Endometrial microvascular endothelial cells (primary cell): Measurements from ENCODE around the gene LY6G6F. TPM values are rescaled to one million over a fixed set of nuclear protein-coding genes. Genes with fewer than 3 reads are reported as not detected.

Experiments used
- in situ Hi-C: cut with HindIII; loops from 2 replicates; pipeline ENCODE4 v1.10.0; 2017; ENCODE audit warnings: low sequenced_read_pairs, low pct_unique_long_range_greater_than_20kb; ENCODE audit errors: inconsistent ontology term
- total RNA-seq: library from RNA; depleted of rRNA; stranded (reverse); fragments of >200 nt; gene quantifications from one replicate; pipeline ENCODE4 v1.2.3, GENCODE V29; 2015; ENCODE audit errors: inconsistent ontology term

The LY6G6F gene
- not detected for total RNA-seq

- in situ Hi-C loops: no loop called here
These were observed at the start of gene LY6G6F for GRCh38 chr6:31706599-31706998. Gene LY6G6F (plus strand): TSS chr6:31706866. CDS start chr6:31706907, 41 bp downstream.

GRCh38 chr6:31657406-31658157 lies 49.1 kb upstream of the LY6G6F start:
- in situ Hi-C loops: no loop called here

DNA sequence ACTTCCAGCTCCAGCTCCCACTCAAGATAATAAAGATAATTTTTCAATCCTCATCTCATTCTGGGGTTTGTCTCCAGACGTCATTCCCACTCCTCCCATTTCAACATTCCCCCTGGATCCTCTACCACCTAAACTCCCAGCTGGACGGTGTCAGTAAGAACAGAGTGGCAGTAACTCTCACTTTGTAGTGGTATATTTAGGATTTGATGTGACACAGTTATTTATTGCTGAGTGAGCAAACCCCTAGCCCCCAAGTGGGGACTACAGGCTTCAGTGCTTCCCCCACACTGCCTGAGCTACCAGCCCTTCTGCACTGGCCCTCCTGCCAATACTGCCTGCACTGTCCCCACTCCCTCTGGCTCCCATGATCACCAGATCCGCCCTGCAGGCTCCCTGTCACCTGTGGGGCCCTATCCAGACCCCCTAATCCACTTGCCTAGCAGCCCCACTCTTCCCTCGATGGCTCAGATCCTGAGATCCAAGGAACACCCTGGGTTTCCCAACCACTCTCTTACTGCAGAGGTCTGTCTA lies 48.4 kb upstream of the LY6G6F start:
- in situ Hi-C loops: no loop called here

DNA sequence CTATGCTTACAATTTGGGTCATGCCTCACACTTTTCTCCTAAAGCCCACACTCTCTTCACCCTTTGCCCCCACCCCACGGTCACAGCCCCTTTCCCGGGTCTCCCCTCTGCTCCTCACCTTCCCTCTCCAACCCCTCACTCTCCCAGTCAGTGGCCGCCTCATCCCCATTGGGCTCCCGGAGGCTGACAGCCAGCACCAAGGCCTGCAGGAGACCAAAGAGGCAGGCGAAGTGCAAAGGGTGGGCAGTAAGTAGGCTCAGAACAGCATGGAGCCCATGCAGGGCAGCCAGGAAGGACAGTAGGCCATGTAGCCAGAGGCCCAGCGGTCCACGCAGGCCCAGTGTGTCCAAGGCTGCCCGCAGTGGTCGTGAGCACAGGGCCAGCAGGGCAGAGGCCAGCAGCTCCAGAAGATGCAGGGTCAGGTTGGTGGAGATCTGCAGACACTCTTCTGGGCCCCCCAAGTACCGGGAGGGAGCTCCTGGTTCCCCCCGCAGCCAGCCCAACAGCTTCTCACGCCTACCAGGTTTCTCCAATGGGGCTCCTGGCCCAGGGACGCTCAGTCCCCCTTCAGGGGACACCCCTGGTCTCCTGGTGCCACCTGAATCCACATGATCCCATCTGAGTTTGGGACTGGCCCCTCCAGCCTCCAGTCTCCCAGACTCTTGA lies 47.5 kb upstream of the LY6G6F start:
- in situ Hi-C loops: no loop called here

DNA sequence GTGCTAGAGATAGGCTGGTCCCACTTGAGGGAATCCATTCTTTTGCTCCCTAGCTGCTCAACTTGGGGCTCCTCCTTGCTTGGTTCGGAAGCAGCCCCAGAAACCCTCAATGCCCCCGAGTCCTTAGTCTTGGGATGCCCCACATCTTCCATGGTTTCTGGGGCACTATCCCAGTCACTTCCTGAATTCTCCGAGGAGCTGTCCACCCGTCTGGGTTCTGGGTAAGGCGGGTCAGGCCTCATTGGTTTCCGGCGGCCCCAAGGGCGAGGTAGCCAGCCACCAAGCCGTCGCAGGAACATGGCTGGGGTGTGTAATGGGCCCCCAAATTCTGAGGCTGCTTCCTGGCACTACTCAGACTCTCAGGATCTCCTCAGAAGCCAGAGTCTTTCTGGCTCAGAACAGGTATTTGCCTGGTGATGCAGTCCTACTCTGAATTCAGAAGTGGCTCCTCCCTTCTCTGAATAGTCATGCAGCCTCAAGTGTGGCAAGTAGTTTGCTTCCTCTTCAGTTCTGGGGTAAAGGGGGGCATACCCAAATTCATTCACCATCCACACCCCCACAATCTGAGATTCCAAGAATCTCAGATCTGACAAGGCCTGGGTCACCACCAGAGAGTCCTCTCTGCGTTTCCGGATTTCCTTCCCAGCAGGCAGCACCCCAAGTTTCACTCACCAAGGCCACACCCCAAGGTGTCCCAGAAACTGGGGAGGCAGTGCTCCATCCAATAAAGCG lies 46.9 kb upstream of the LY6G6F start:
- in situ Hi-C loops: no loop called here

- in situ Hi-C loops: no loop called here
These were observed 46.0 kb upstream of the LY6G6F start, which contains the start of gene C6orf47 for GRCh38 chr6:31660381-31661261. Gene C6orf47 (minus strand): TSS chr6:31660778. CDS start chr6:31659947, 831 bp downstream.

GRCh38 chr6:31661262-31662123 lies 45.2 kb upstream of the LY6G6F start:
- in situ Hi-C loops: no loop called here

DNA sequence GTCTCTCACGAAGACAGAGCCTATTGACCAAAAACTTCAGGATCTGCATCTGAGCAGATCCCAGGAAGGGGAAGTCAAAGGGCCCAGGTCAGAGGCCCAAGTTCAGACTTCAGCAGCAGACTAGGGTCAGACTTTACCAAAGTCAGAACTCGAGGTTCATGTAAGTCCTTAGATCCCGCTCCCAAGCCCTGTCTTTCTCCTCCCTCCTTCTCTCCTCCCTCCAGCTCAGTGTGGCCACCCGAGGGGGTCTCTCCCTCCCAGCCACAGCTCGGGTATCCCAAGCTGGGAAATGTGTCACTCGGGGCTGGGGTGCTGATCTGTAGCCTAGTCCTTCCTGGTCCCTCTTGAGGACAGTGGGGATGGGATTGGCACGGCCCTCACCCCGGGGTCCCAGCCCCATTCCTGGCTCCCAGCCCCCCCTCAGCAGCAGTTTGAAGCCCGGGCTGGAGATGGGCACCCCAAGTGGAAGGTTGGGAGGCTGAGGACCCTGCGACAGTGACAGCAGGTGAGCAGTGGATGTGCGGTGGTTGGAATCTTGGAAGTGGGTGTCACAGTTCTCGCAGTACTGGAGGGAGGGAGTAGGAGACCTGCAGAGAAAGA lies 44.4 kb upstream of the LY6G6F start:
- in situ Hi-C loops: no loop called here

- in situ Hi-C loops: no loop called here
These were observed 43.3 kb upstream of the LY6G6F start for GRCh38 chr6:31663126-31663960.

DNA sequence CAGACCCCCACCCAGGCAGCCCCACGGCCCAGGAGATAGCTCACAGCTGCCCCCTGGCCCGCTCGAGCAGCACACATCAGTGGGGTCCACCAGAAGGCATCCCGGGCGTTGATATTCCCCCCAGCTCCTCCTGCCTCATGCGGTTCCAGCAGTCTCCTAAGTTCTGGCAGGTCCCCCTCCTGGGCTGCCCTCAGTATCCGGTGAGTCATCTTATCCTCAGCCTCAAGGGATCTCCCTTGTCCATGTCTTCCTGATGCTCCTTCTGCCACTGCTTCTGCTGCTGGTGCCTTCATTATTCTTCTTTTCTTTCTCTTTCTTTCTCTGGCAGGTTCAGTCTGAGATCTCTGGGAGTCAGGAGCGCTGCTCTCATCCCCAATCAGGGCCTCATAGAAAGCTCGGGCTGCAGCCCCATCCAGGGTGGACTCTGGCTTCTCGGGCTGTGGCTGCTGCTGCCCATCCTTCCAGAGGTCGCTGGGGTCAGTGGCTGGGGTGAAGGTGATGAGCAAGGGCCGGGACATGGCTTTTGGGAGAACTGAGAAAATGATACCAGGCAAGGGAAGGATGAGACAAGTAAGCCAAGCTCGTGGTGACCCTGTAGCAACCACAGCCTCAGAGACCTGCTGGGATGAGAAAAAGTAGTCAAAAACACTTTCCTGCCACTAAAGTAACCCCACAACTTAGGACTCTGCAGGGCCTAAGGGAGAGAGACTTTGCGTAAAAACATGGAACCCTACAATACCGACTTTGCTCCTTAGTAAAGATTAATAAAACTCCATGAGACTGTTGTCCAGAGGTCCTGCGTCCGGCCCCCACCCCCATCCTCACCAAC lies 42.5 kb upstream of the LY6G6F start:
- in situ Hi-C loops: no loop called here

DNA sequence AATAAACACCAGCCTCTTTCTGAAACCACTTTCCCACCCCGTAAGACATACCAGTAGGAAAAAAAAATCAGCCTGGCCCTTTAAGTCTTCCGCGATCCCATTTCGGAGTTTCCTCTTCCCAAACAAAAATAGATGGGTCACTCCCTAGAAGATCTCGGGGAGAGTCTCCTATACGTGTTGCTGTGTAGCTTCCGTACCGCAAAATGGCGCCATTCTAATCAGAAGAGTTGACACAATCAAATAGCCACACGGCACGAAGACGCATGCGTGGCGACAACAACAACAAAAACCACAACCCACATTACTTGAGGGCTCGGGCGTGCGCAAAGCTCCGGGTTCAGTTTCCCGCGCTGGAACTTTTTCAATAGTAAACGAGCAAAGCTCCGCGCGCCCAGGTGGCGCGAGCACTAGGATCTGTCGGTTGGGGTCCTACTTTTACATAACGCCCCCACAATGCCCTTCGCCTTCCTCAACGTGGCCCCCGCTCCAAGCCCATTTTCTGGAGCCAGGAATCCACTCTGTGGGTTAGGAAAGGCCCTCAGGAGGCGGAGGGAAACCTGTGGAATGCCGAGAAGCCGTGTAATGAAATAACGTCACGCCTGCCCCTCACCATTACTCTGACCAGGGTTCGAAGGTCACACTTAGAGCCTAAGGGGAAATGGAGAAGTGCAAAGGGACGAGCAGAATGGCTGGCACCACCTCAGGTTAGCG lies 41.7 kb upstream of the LY6G6F start, which contains the start of gene GPANK1:
Gene GPANK1 (minus strand): TSS at position 208 of the 711 bp plus-strand sequence. CDS start 519 bp downstream, outside the sequence.
- in situ Hi-C loops: no loop called here

- in situ Hi-C loops: no loop called here
These were observed 40.9 kb upstream of the LY6G6F start, which contains the start of gene CSNK2B for GRCh38 chr6:31665501-31666336. Gene CSNK2B (plus strand): TSS chr6:31666080. CDS start chr6:31666832, 752 bp downstream.

- in situ Hi-C loops: no loop called here
These were observed 40.2 kb upstream of the LY6G6F start for GRCh38 chr6:31666337-31666965.

DNA sequence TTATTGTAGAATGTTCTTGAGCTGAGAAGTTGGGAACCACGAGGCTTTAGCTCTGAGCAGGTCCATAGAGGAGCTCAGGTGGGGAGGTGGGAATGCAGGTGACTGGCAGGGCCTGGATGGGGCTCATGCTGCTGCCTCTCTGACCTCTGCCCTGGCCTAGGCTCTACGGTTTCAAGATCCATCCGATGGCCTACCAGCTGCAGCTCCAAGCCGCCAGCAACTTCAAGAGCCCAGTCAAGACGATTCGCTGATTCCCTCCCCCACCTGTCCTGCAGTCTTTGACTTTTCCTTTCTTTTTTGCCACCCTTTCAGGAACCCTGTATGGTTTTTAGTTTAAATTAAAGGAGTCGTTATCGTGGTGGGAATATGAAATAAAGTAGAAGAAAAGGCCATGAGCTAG lies 37.0 kb upstream of the LY6G6F start, which contains the start of gene LY6G5B:
Gene LY6G5B (plus strand): TSS at position 301 of the 400 bp plus-strand sequence. CDS start 975 bp downstream, outside the sequence.
- in situ Hi-C loops: no loop called here
